Stimulated activated CD4-positive, alpha-beta T cell treated with anti-CD3 and anti-CD28 coated beads, Interleukin-4, amount 100 ng/mL, for 24 hours (primary cell): Measurements from ENCODE around the gene PI4KA.
"Not testable (repeated sequence)": the region's sequence is repeated elsewhere in the genome, so short reads cannot be mapped to it uniquely, and the experiment has no call there.

Experiments used
- DNase-seq: peaks from one replicate; pipeline ENCODE4 v3.0.0-alpha.2; 2020

PI4KA gene

DNA sequence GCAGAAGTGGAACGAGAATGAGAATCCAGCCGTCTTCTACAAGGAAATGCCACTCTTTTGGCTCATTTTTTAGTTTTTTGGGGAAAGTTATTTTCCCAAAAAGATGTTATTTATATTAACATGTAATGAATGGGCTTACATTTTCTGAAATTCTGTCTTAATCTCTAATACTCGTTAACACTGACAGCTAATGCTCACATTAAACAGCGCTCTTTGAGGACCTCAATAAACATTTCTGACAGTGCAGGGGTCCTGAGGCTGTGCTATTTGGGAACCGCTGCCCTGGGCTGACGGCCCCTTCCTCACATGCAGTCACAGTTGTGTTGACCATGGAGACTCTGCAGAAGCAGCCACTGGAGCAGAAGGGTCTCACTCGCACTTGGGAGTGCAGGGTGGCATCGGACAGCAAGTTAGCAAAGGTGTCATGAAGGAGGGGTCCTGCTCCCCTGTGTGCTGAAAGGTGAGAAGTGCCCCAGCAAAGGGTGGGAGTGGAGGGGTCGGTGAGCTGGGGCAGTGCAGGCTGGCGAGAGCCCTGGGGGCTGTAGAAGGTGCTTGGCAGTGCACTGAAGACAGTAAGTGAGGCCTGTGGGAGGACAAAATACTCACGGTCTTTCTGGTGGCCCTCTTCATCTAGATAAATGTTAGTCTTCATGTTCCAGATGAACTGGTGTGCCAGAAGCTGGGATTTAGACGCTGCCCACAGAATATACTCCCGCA lies 137.8 kb downstream of the PI4KA start:
- DNase-seq, result no peak

DNA sequence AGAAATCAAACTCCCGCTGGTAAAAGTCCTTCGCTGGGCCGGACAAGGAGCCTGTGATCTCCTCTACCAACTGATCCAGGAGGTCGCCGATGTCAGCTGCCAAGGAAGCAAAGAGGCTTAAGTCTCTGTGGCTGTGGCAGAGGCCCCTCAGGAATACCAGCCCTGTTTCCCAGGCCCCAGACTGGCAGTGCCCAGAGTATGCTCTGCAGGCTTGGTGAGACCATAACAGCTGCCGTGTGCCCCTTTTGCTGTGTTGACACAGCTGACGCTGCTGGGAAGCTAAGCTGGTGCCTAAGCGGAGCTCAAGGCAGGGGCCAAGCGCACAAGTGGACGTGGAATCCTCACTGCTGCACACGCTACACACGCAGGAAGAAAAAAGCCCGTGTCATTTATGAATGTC lies 139.9 kb downstream of the PI4KA start:
- not testable (repeated sequence) for DNase-seq

DNA sequence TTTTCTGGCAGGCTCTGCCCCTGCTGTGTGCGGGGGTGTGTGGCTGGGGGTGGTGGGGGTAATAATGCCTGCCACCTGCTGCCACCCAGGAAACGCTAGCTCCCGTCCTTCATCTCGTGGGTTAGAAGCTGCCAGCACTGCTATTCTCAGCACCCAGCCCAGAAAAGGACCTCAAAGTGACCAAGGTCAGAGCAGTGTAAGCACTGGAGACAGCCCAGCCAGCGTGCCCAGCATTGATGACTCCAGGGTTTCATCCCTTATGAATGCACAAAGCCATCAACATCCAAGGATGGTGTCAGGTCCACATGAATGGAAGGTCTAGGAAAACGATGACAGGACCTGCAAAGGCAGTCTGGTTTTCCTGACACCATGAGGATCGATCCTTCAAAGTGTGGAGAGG lies 140.6 kb downstream of the PI4KA start:
- not testable (repeated sequence) for DNase-seq

DNA sequence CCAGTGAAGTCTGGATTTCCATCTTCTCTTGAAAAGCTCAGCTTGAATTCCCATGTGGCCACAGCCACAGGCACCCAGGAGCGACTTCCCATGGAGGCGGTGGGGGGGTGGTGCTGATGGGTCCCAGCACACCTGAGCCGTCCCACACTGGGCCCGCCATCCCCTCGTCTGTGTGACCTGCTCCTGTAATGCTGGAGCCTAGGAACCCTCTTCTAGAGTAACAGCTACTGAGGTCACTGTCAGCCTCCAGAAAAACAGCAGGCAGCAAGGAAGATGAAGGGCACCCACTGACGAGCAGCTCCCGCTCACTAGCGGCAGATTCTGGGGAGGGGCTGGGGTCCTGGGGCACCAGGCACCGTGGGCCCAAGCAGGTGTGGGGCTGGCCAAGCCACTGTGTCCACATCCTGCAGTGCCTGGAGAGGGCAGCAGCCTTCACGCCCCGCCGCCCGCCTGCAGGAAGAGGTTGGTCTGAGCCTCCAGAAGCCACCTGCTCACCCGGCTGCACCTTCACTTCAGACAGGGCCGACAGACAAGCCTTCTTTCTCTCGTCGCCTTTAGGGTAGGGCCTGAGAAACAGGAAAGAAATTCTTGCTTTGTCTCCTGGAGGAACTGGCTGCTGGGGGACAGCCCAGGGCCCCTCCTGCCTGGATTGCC lies 141.3 kb downstream of the PI4KA start:
- DNase-seq, result not testable (repeated sequence)

DNA sequence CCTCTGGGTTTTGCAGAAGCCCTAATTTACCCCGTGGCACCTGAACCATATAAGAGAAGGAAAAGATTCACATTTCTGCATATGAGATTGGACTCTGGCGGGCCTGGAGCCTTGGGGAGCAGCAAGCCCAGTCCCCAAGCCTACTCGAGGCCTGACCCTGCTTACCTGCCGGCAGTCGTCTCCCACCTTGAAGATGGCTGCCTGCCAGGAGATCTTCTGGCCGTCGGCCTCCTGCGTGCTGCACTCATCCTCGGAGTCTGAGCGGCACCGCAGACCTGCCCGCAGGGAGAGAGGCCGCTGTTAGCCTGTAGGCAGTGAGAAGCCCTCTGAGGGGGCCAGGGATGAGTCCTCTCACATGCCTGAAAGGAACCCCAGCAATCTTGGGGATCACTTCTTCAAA lies 145.5 kb downstream of the PI4KA start:
- DNase-seq, result not testable (repeated sequence)

DNA sequence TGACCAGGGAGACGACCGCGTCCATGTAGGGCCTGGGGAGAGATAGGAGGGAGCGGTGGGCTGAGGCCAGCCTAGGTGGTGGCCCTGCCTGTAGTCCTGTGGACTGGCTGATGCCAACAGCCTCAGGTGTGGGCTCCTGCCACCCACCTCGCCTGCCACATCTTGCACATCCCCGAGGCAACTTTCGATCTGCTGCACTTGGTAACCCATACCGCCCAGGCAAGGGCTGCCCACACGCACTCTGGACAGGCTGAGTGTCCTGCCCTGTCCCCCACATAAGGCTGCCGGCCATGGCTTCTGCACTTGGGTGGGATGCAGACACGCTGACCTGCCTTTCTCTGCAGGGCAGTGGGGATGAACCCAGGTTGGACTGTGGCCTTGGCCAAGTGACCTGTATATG lies 148.6 kb downstream of the PI4KA start:
- not testable (repeated sequence) for DNase-seq

DNA sequence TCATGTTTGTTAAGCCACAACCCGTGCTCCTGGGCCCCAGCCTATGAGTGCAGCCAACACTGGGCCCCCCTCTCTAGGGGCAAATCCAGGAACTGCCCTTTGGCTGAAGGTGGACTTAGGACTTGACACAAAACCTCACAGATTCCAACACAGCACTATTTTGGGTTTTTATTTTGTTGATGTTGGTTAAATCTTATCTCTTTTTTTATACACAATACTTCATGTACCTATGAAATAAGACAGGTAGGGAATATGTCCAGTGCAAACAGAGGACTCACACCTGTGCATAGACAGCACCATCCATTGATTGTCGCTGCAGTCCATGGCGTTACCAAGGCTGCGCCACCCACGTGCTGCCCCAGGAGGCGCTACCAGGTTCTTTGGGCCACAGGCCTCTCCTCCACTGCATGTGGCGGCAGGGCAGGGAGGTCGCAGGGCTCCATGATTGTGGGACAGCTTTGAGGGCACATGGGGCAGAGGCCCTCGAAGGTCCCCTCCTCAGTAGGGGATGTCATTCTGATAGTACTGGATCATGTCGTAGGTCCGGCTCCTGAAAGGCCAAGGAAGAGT lies 151.0 kb downstream of the PI4KA start:
- DNase-seq, result not testable (repeated sequence)

DNA sequence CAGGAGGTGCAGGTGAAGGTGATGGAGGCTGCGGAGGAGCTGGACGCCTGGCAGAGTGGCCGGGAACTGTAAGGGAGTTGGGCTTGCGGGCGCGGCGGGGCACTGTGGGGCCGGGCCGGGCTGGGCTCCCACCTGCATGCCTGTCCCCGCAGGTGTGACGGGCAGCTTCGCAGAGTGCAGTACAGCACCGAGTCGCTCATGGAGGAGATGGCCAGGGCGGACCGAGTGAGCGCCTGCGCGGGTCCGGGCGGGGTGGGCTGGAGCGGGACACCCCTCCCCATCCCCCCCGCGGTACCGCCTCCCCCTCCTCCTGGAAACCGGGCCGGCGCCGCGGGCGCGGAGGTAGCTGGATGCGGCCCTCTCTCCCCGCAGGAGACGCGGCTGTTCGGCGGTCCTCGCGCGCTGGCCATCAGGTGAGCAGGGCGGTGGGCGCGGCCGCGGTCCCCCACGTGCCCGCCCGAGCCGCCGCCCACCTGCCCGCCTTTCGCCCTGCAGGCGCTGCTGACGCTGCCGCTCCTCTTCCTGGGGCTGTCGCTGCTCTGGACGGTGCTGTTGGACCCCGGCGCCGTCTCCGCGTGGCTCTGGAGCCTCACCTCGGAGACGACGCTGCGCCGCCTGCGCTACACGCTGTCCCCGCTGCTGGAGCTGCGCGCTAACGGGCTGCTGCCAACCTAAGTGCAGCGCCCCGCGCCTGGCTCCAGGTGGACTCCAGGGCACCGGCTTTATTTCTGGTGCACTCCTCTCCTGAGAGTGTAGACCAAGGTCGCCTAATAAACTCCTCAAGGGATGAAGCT lies 154.6 kb downstream of the PI4KA start:
- peak; percentile 7 for DNase-seq

DNA sequence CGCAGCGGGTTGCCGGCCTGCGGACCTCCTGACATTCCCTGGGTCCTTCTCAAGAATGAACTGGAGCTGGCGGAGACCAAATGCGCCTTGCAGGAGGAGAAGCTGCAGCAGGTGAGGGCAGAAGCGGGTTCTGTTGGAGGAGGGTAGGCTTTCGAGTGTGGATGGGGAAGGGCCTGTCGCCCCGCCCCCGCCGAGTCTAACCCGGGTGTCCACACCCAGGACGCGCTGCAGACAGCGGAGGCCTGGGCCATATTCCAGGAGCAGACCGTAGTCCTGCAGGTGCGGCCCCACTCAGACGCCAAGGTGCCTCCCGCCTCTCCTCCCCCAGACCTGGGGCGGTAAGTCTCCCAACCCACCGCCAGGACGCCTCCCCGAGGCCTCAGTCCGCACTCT lies 155.2 kb downstream of the PI4KA start:
- DNase-seq, result not testable (repeated sequence)

DNA sequence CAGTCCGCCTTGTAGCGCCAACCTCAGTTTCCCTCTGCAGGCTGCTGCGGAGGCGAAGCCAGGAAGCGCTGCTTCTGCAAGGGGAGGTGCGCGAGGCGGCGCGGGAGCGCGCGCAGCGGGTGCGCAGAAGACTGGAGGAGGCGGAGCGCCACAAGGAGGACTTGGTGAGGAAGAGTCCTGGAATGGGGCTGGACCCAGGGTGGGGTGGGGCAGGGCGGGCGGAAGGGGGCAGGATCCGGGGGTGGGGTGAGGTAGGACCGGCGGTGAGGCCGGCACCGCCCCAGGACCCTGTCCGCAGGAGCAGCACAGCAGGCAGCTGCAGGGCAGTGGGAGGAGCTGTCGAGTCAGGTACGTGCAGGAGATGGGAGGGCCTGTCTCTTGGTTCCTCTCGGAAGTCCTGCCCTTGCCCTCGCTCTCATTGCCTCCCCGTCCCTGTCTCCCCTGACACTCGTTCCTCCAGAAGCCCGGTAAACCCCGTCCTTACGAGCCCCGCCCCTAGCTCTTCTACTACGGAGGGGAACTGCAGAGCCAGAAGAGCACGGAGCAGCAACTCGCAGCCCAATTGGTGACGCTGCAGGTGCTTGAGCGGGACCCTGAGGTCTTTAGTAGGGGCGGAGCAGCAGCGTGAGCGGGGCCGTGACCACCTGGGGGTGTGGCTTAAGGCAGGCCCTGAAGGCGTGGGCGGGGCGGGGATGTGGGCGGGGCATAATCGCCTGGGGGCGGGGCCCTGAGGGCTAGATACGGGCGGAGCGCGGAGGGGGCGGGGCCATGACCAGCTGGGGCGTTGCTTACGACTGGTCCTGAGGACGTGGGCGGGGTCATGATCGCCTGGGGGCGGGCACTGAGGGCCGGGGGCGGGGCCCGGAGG lies 155.8 kb downstream of the PI4KA start:
- peak; percentile 97 for DNase-seq

DNA sequence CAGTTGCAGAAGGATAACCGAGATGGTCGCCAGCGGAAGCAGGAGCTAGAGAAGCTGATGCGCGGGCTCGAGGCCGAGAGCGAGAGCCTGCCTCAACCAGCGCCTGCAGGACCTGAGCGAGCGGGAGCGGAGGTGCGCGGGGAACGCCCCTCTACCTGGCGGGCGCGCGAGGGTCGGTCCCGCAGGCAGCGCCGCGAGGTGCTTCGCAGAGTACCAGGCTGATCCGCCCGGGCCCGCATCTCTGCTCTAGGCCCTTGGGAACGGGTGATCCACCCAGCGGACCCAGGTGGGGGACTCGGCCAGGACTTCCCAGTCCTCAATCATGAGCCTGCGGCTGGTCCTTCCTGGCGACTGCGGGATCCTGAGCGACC lies 156.5 kb downstream of the PI4KA start:
- DNase-seq, result not testable (repeated sequence)

DNA sequence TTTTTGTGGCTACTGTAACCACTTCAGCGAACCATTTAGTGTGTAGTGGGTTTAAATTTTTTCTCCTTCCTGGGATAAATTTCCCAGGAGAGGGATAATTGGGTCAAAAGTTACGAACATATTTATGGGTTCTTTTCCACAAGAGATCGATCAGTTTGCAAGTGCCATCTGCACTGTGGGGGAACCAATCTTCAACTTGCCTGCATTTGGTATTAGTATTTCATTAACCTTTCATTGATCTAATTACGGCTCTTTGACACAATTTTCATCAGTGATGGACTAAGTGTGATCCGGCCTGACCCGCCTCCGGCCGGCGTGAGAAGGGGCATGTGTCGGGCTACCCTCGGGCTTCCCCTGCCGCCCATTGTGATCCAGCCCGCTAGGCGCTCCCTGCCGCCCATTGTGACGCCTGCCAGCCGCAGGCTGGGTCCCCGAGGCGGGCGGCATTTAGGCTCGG lies 156.9 kb downstream of the PI4KA start:
- not testable (repeated sequence) for DNase-seq

DNA sequence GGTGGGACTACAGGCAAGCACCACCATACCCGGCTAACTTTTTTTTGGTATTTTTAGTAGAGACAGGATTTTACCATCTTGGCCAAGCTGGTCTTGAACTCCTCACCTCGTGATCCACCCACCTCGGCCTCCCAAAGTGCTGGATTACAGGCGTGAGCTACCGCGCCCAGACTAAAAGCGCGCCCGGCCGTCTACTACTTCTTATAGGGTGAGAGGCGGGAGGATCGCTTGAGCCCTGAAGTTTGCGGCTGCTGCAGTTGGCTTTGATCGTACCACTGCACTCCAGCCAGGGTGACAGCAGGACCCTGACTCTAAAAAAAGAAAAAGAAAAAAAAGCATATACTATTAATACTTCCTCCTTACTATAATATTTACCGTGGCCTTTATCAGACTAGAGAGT lies 158.3 kb downstream of the PI4KA start:
- DNase-seq, result not testable (repeated sequence)

DNA sequence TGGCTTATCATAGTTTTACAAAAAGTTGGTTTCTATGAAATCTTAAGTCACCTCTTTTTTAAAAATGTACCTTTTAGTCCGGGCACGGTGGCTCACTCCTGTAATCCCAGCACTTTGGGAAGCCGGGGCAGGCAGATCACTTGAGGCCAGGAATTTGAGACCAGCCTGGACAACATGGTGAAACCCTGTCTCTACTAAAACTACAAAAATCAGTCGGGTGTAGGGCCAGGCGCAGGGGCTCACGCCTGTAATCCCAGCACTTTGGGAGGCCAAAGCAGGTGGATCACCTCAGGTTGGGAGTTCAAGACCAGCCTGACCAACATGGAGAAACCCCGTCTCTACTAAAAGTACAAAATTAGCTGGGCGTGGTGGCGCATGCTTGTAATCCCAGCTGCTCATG lies 158.8 kb downstream of the PI4KA start:
- DNase-seq, result not testable (repeated sequence)

DNA sequence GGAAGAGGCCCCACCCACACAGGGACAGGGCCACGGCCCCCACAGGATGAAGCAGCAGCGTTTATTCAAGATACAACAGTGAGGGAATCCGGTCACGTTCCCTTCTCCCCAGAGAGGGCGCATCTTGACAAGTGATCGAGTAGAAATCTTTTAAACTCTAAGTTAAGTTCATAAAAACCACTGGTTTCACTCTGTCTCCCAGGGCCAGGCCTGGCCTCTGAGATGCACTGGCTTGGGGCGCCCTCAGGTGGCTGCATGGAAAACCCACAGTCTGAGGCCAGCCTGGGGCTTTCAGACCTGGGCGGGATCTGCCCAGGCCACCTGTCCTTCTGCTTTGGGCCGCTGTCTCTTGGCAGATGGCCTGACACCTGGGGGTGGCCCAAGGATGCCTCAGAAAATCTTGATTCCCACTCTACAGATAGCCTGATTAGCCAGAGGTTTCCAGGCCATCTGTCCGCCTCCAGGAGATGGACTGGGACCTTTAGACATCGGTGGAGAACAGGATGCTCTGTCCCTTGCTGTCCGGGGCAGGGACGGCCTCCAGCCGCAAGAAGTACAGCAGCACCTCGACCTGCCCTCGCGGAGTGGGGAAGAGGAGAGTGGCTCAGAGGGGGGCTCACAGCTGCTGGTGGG lies 161.0 kb downstream of the PI4KA start:
- peak; percentile 76 for DNase-seq

DNA sequence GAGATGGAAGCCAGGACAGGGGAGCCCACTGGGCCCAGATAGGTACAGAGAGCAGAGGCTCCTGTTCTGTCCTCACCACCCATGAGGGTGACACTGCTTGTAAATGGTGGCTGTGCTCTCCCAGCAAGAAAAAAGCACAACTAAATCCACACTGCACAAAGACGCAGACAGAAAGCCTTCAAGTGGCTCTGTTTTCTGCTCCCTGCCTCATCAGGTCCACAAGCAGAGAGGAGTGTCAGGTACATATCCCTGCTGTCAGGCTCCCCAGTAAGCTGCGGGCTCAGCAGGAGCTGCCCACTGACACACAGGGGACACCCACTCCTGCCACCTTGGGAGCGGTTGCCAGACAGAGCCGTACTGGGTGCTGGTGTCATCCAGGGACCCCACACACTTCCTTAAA lies 162.6 kb downstream of the PI4KA start:
- not testable (repeated sequence) for DNase-seq

DNA sequence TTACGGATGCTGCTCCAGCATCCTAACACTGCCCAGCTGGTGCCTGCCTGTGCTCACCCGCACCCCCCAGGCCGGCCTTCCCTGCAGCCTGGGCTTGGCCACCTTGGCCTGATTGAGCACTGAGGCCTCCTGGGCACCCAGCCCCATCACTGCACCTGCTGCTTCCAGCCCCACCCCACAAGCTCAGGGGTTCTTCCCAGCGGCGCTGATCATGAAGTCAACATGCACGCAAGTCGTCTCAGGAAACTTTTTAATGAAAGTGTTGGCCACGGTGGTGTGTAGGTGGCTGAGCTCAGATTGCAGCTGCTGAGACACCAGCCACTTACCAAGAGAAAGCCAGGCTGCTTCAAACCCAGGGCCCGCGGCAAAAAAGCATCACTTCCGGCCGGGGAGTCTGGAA lies 163.4 kb downstream of the PI4KA start:
- DNase-seq, result not testable (repeated sequence)

DNA sequence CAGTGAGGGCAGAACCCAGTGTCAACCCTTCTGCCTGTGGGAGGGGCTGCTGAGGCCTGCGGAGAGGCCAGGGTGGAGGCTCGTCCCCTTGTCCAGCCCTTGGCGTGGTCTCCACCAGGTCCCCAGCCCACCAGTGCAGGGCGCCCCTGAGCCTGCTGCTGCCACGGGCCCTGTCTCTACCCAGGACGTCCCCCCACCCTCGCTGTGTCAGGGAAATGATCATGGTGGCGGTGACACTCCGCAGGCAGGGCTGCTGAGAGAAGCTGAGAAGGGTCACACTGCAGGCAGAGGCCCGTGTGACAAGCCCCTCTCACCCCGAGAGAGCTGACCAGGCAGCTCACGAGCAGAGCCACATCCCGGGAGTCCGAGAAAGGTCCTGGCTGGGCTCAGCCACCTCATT lies 164.4 kb downstream of the PI4KA start:
- not testable (repeated sequence) for DNase-seq

DNA sequence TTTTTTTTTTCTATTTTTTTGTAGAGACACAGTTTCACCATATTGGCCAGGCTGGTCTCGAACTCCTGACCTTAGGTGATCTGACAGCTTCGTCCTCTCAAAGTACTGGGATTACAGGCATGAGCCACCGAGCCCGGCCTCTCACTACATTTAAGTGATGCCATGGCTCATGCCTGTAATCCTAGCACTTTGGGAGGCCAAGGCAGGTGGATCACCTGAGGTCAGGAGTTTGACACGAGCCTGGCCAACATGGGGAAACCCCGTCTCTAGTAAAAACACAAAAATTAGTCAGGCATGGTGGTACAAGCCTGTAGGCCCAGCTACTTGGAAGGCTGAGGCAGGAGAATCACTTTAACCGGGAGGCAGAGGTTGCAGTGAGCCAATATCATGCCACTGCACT lies 165.7 kb downstream of the PI4KA start:
- not testable (repeated sequence) for DNase-seq

DNA sequence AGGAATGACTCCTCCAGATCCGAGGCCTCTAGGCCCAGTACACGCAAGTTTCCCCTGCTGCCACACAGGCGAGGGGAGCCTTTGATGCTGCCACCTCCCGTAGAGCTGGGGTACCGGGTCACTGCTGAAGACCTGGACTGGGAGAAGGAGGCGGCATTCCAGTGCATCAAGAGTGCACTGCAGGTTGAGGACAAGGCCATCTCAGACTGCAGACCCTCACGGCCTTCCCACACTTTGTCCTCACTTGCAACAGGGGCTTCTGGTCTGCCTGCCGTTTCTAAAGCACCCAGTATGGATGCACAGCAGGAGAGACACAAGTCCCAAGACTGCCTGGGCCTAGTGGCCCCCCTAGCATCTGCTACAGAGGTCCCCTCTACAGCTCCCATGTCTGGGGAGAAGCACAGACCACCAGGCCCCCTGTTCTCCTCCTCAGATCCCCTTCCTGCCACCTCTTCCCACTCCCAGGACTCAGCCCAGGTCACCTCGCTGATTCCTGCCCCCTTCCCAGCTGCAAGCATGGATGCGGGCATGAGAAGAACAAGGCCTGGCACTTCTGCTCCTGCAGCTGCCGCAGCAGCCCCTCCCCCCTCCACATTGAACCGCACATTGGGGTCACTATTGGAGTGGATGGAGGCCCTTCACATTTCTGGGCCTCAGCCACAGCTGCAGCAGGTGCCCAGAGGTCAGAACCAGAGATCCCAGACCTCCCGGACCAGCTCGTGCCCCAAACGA lies 167.9 kb downstream of the PI4KA start:
- DNase-seq, result not testable (repeated sequence)
